Erythroblast (primary cell): ENCODE results near the gene CDC34.

Experiments used
- GATA1 ChIP-seq: IDR thresholded peaks from 2 replicates; pipeline ENCODE4 v1.6.1; 2011; ENCODE audit warnings: low read depth, mild to moderate bottlenecking, control low read depth, low read length, moderate library complexity
- POLR2A ChIP-seq: IDR thresholded peaks from 2 replicates; pipeline ENCODE4 v1.6.1; 2011; ENCODE audit warnings: mild to moderate bottlenecking, low read length

DNA sequence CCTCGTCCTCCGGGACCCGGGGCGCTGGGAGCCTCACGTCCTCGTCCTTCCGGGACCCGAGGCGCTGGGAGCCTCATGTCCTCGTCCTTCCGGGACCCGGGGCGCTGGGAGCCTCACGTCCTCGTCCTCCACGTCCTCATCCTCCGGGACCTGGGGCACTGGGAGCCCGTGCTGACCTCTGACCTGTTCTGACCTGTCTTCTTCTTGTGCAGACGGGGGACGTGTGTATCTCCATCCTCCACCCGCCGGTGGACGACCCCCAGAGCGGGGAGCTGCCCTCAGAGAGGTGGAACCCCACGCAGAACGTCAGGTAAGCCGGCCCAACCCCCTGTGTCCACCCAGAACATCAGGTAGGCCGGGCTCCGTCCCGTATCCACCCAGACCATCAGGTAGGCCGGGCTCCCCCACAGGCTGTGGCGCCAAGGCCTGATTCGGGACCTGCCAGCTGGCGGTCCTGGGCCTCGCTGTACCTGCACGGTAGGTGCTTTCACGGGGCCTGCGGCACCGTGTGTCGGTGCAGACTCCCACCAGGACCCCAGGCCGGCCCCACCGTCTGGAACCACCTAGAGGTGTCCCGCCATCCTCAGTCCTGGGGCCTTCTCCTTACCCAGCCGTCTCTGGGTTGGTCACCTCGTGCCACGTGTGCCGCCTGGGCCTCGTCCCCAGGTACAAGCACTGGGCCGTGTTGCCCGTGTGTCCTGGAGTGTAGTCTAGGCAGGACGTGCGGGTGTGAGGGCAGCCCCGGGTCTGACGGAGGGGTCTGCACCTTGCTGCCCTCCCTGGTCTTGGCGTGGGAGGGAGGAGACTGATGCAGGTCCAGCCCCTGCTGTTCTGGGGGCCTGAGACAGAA is 4.7 kb downstream of the CDC34 start:
- TF ChIP-seq POLR2A, result no peak
- TF ChIP-seq GATA1, result no peak
